BJ (cell line): Measurements from ENCODE around the gene C14orf180. TPM values are rescaled to one million over a fixed set of nuclear protein-coding genes. Genes with fewer than 3 reads are reported as not detected.

Experiments used
- CTCF ChIA-PET: fragments of 350-600 bp; formaldehyde crosslinking; extraction: SDS; loops from one replicate; lab custom pipeline; 2021; ENCODE audit warnings: antibody characterized with exemption, inconsistent platforms; lab: Yijun Ruan, JAX
- POLR2A ChIA-PET: fragments of 300-600 bp; sonication (Branson Sonifier 250); formaldehyde crosslinking; extraction: SDS; loops from one replicate; lab custom pipeline; 2021; ENCODE audit warnings: antibody characterized with exemption; lab: Charles Lee
- DNase-seq: peaks from one replicate; pipeline ENCODE4 v3.0.0-alpha.2; 2011; ENCODE audit warnings: low read depth
- H3K27me3 ChIP-seq: 2 replicates; pipeline ENCODE4 v1.6.0; 2011; ENCODE audit warnings: low read length; ENCODE audit not compliant: control insufficient read depth, insufficient read depth
- H3K36me3 ChIP-seq: 2 replicates; pipeline ENCODE4 v1.5.1; 2011; ENCODE audit warnings: low read length; ENCODE audit not compliant: control insufficient read depth, insufficient read depth
- H3K4me3 ChIP-seq: 2 replicates; pipeline ENCODE4 v1.5.1; 2011; ENCODE audit warnings: low read depth, mild to moderate bottlenecking, control low read depth, low read length
- CTCF ChIP-seq: IDR thresholded peaks from 2 replicates; pipeline ENCODE4 v1.5.1; 2011; ENCODE audit warnings: low read depth, mild to moderate bottlenecking, control low read depth, inconsistent platforms, low read length, moderate library complexity; ENCODE audit not compliant: insufficient read depth
- polyA plus RNA-seq: library from polyadenylated mRNA; depleted of rRNA; stranded (reverse); fragments of >200 nt; gene quantifications from 2 replicates; pipeline ENCODE4 v1.2.3, GENCODE V29; 2011

Gene C14orf180
- polyA plus RNA-seq, 1 experiment: not detected

- ChIA-PET POLR2A (no interaction called here), CTCF (interaction anchor here (1.1 kb wide), 1 partner anchor 26 kb away, joined by 3 read pairs; no protein-coding TSS in a partner anchor)
- peaks cover 3% of the 10 kb centered on the region for H3K27me3 ChIP-seq
- no peaks in the 10 kb centered on the region for H3K36me3 ChIP-seq
- H3K4me3 ChIP-seq: no peak overlapping the region
- no peak for DNase-seq
- TF ChIP-seq CTCF: no peak
Observed at GRCh38 chr14:104590240-104590965, 10.8 kb downstream of the C14orf180 start.

GRCh38 chr14:104591031-104591430 lies 11.5 kb downstream of the C14orf180 start:
- Histone ChIP-seq H3K36me3 (no peaks in the 10 kb centered on the region), H3K27me3 (peaks cover 3% of the 10 kb centered on the region), H3K4me3 (no peak overlapping the region)
- ChIA-PET CTCF (interaction anchor here (1.1 kb wide), 1 partner anchor 27 kb away, joined by 3 read pairs; no protein-coding TSS in a partner anchor), POLR2A (no interaction called here)
- no peak for TF ChIP-seq CTCF
- DNase-seq: no peak

- Histone ChIP-seq H3K27me3 (peaks cover 2% of the 10 kb centered on the region), H3K4me3 (no peak overlapping the region), H3K36me3 (no peaks in the 10 kb centered on the region)
- DNase-seq: no peak
- CTCF ChIA-PET: interaction anchor here (1.1 kb wide), 1 partner anchor 27 kb away, joined by 3 read pairs; no protein-coding TSS in a partner anchor
- POLR2A ChIA-PET: no interaction called here
- no peak for TF ChIP-seq CTCF
Observed at GRCh38 chr14:104591506-104592291, 12.1 kb downstream of the C14orf180 start.

- peaks cover 1% of the 10 kb centered on the region; the same call in 1 of the 2 replicates for H3K27me3 ChIP-seq
- no peak for DNase-seq
- no peak overlapping the region for H3K4me3 ChIP-seq
- ChIA-PET POLR2A (no interaction called here), CTCF (no interaction called here)
- no peaks in the 10 kb centered on the region for H3K36me3 ChIP-seq
- TF ChIP-seq CTCF: no peak
Observed at GRCh38 chr14:104592292-104592672, 12.7 kb downstream of the C14orf180 start.

GRCh38 chr14:104592785-104593184 lies 13.2 kb downstream of the C14orf180 start:
- Histone ChIP-seq H3K4me3 (no peak overlapping the region), H3K27me3 (peaks cover 1% of the 10 kb centered on the region; the same call in 1 of the 2 replicates), H3K36me3 (no peaks in the 10 kb centered on the region)
- CTCF ChIA-PET: no interaction called here
- DNase-seq: no peak
- POLR2A ChIA-PET: no interaction called here
- TF ChIP-seq CTCF: no peak
